OCI-LY7 (cell line): Measurements from ENCODE around the gene TSPOAP1. TPM values are rescaled to one million over a fixed set of nuclear protein-coding genes. Genes with fewer than 3 reads are reported as not detected.

Experiments
- BruUV-seq: library from RNA; stranded (reverse); fragments of 400-500 nt; replicated peaks from 2 replicates; lab custom pipeline; 2021; lab: Mats Ljungman, UMichigan
- CTCF ChIA-PET: fragments of 300-600 bp; sonication (Branson Sonifier 250); formaldehyde crosslinking; loops from one replicate; lab custom pipeline; 2022; ENCODE audit warnings: antibody characterized with exemption; ENCODE audit not compliant: unreplicated experiment; lab: Charles Lee
- POLR2A ChIA-PET: fragments of 300-600 bp; sonication (Branson Sonifier 250); formaldehyde crosslinking; loops from one replicate; lab custom pipeline; 2022; ENCODE audit warnings: antibody characterized with exemption; lab: Charles Lee
- DNase-seq: peaks from one replicate; pipeline ENCODE4 v3.0.0-alpha.2; 2015; ENCODE audit warnings: low spot score
- H2AFZ ChIP-seq: fragments of 200-600 bp; sonication (generic), shearing (Covaris generic); 2 replicates; pipeline ENCODE4 v1.6.1; 2014; ENCODE audit warnings: mild to moderate bottlenecking, antibody characterized with exemption, low read length, moderate library complexity
- H3K27ac ChIP-seq: fragments of 200-600 bp; sonication (generic); 2 replicates; pipeline ENCODE4 v1.5.1; 2014; ENCODE audit warnings: mixed run types, low read depth, mild to moderate bottlenecking, moderate library complexity, low read length, inconsistent platforms; ENCODE audit not compliant: poor library complexity, severe bottlenecking
- H3K36me3 ChIP-seq: fragments of 200-600 bp; sonication (generic); 2 replicates; pipeline ENCODE4 v1.6.1; 2014; ENCODE audit warnings: mild to moderate bottlenecking, antibody characterized with exemption, low read length, moderate library complexity, mixed read lengths; ENCODE audit not compliant: insufficient read depth
- H3K4me1 ChIP-seq: fragments of 200-600 bp; sonication (generic); 2 replicates; pipeline ENCODE4 v1.5.1; 2014; ENCODE audit warnings: mild to moderate bottlenecking, low read length; ENCODE audit not compliant: insufficient read depth, poor library complexity, severe bottlenecking
- H3K4me2 ChIP-seq: fragments of 200-600 bp; sonication (generic); 2 replicates; pipeline ENCODE4 v1.6.1; 2014; ENCODE audit warnings: mild to moderate bottlenecking, low read length
- H3K4me3 ChIP-seq: fragments of 200-600 bp; sonication (generic); 2 replicates; pipeline ENCODE4 v1.5.1; 2014; ENCODE audit warnings: mild to moderate bottlenecking, low read depth, low read length; ENCODE audit not compliant: poor library complexity, severe bottlenecking
- H3K79me2 ChIP-seq: fragments of 200-600 bp; sonication (generic); 2 replicates; pipeline ENCODE4 v1.6.1; 2016; ENCODE audit warnings: low read depth, mild to moderate bottlenecking, low read length, moderate library complexity, mixed read lengths; ENCODE audit not compliant: insufficient read depth
- H3K9me2 ChIP-seq: fragments of 200-600 bp; sonication (generic); 2 replicates; pipeline ENCODE4 v1.6.1; 2016; ENCODE audit warnings: mild to moderate bottlenecking, low read length, mixed read lengths; ENCODE audit not compliant: insufficient read depth
- H3K9me3 ChIP-seq: fragments of 200-600 bp; sonication (generic); 2 replicates; pipeline ENCODE4 v1.6.1; 2014; ENCODE audit warnings: mild to moderate bottlenecking, mixed run types, low read length, mixed read lengths
- H4K20me1 ChIP-seq: fragments of 200-600 bp; sonication (generic); 2 replicates; pipeline ENCODE4 v1.6.1; 2014; ENCODE audit warnings: mild to moderate bottlenecking, antibody characterized with exemption, low read length, moderate library complexity, mixed read lengths; ENCODE audit not compliant: insufficient read depth
- CTCF ChIP-seq: fragments of 200-600 bp; sonication (generic); conservative IDR thresholded peaks from 2 replicates; pipeline ENCODE4 v1.5.1; 2014; ENCODE audit warnings: mild to moderate bottlenecking, antibody characterized with exemption, low read length, moderate library complexity, mixed read lengths
- EZH2phosphoT487 ChIP-seq: fragments of 200-600 bp; sonication (generic); IDR thresholded peaks from 2 replicates; pipeline ENCODE4 v1.6.1; 2018; ENCODE audit warnings: low read depth, borderline replicate concordance, mild to moderate bottlenecking, mixed run types, antibody characterized with exemption, low read length, moderate library complexity, mixed read lengths
- intact Hi-C: fragments of 100-400 bp; cut with micrococcal nuclease; formaldehyde crosslinking; loops from one replicate; pipeline ENCODE4 v1.10.0; 2022; ENCODE audit not compliant: unreplicated experiment
- total RNA-seq, 2 experiments: library from RNA; depleted of rRNA in 1 of 2; stranded (reverse); fragments of >200 nt in 1 of 2; shearing (Covaris generic) in 1 of 2; gene quantifications; 2 replicates each; pipeline ENCODE4 v1.2.3, GENCODE V29; 2014 to 2022

Gene TSPOAP1
- total RNA-seq, 2 experiments from 2014 or later, result 24.0 to 50.6 TPM

- H3K27ac ChIP-seq, result no peak overlapping the region
- intact Hi-C loops, result no loop called here
- DNase-seq, result no peak
- no TSS peak for BruUV-seq
- no peak overlapping the region for H2AFZ ChIP-seq
- H3K4me1 ChIP-seq, result peaks cover 25% of the 10 kb centered on the region
- H3K9me3 ChIP-seq, result no peaks in the 10 kb centered on the region
- TF ChIP-seq EZH2phosphoT487 (no peak), CTCF (no peak)
- ChIA-PET CTCF (no interaction called here), POLR2A (interaction anchor here (0.6 to 0.7 kb wide), 2 partner anchors 9 to 61 kb away, joined by 3 read pairs; no protein-coding TSS in a partner anchor)
- H3K36me3 ChIP-seq, result no peaks in the 10 kb centered on the region
- H3K9me2 ChIP-seq, result no peaks in the 10 kb centered on the region
- H3K79me2 ChIP-seq, result no peaks in the 10 kb centered on the region
- no peak overlapping the region for H3K4me2 ChIP-seq
- H4K20me1 ChIP-seq, result no peaks in the 10 kb centered on the region
- H3K4me3 ChIP-seq, result no peak overlapping the region
Measured at GRCh38 chr17:58323366-58324055, 5.1 kb downstream of the TSPOAP1 start.

GRCh38 chr17:58322581-58323185 is 5.9 kb downstream of the TSPOAP1 start:
- no peaks in the 10 kb centered on the region for H3K9me3 ChIP-seq
- H2AFZ ChIP-seq, result no peak overlapping the region
- no peak overlapping the region for H3K4me3 ChIP-seq
- BruUV-seq, result no TSS peak
- intact Hi-C loops, result no loop called here
- no peaks in the 10 kb centered on the region for H3K79me2 ChIP-seq
- no peaks in the 10 kb centered on the region for H3K9me2 ChIP-seq
- ChIA-PET CTCF (no interaction called here), POLR2A (no interaction called here)
- H3K4me2 ChIP-seq, result no peak overlapping the region
- no peak overlapping the region for H3K27ac ChIP-seq
- TF ChIP-seq EZH2phosphoT487 (no peak), CTCF (no peak)
- no peaks in the 10 kb centered on the region for H3K36me3 ChIP-seq
- no peaks in the 10 kb centered on the region for H4K20me1 ChIP-seq
- peaks cover 25% of the 10 kb centered on the region for H3K4me1 ChIP-seq
- no peak for DNase-seq
